Colonic mucosa (tissue), 4 donors: ENCODE results near the gene BMAL1. TPM values are rescaled to one million over a fixed set of nuclear protein-coding genes. Genes with fewer than 3 reads are reported as not detected.

ENCODE experiments used
- DNase-seq: peaks from one replicate; pipeline ENCODE4 v3.0.0-alpha.2; 2020
- H3K27ac ChIP-seq: fragments of 200-600 bp; one replicate; pipeline ENCODE4 v1.8.0; 2021
- H3K27me3 ChIP-seq: fragments of 200-600 bp; one replicate; pipeline ENCODE4 v1.8.0; 2021
- H3K36me3 ChIP-seq: fragments of 200-600 bp; one replicate; pipeline ENCODE4 v1.8.0; 2021
- H3K4me1 ChIP-seq: fragments of 200-600 bp; one replicate; pipeline ENCODE4 v1.8.0; 2021; ENCODE audit warnings: mild to moderate bottlenecking
- H3K4me3 ChIP-seq: fragments of 200-600 bp; one replicate; pipeline ENCODE4 v1.8.0; 2021
- H3K9ac ChIP-seq, 2 donors: one replicate each; pipeline ENCODE4 v1.7.0; 2013; ENCODE audit warnings: control low read depth in 2 of 2, low read depth in 2 of 2, low read length in 2 of 2
- H3K9me3 ChIP-seq: fragments of 200-600 bp; one replicate; pipeline ENCODE4 v1.8.0; 2021
- CTCF ChIP-seq: fragments of 200-600 bp; IDR thresholded peaks from one replicate; pipeline ENCODE4 v1.8.0; 2022; ENCODE audit warnings: antibody characterized with exemption, mild to moderate bottlenecking
- intact Hi-C: fragments of 100-400 bp; cut with DNase I; formaldehyde crosslinking; loops from one replicate; pipeline ENCODE4 v1.14.1; 2022
- total RNA-seq, 2 donors: library from RNA; stranded (reverse); fragmentation: NEBNext Ultra II Directional in 1 of 2; extraction: Animal tissue kit (Norgen Biotek cat#: 25700) in 1 of 2; gene quantifications; one replicate each; pipeline ENCODE4 v1.2.1, GENCODE V29; 2021
- donor health status: healthy.
- donor health status: DM: no; HTN: no; CAD: no.
- donor health status: DM: no; HTN: no; CAD: no.

The BMAL1 gene
- 10 to 100 TPM in 1 of 2 donors, 1 to 10 TPM in 1; 10.0 to 14.6 TPM for total RNA-seq

GRCh38 chr11:13277768-13278608, at the start of gene BMAL1:
Gene BMAL1, plus strand, starts transcription at chr11:13277790. Its CDS starts 76,519 bp downstream, at chr11:13354309.
- Histone ChIP-seq H3K36me3 (no peaks in the 10 kb centered on the region), H3K9me3 (no peaks in the 10 kb centered on the region), H3K27me3 (no peaks in the 10 kb centered on the region), H3K4me3 (peak within 1 kb of the TSS; percentile 98), H3K9ac (peak within 1 kb of the TSS; percentile 79 to 89), H3K27ac (peak within 1 kb of the TSS; percentile 83), H3K4me1 (peaks cover 11% of the 10 kb centered on the region)
- peak; percentile 76 for DNase-seq
- no peak for TF ChIP-seq CTCF
- intact Hi-C loops = no loop called here

DNA sequence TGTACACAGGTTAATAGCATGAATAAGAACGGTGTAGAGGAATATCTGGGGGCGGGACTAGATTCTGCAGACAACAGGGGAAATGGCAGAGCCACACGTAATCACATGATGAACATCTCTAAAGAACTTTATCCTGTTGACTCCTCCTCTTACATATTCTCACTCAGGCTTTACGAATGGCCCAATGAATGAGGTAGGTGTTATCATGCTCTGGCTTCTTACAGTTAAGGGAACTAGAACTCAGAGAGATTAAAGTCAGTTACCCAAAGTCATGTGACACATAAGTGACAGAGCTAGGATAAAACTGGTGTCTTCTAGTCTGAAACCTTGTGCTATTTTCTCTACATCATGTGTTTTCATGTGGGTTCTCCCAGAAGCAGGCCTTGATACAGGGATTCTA, 49.0 kb upstream of the BMAL1 start:
- no peak overlapping the region for H3K4me3 ChIP-seq
- H3K9ac ChIP-seq = no peak overlapping the region
- H3K4me1 ChIP-seq = no peaks in the 10 kb centered on the region
- no peaks in the 10 kb centered on the region for H3K36me3 ChIP-seq
- no peak for TF ChIP-seq CTCF
- no peak overlapping the region for H3K27ac ChIP-seq
- intact Hi-C loops = no loop called here
- H3K27me3 ChIP-seq = no peaks in the 10 kb centered on the region
- no peak for DNase-seq
- no peaks in the 10 kb centered on the region for H3K9me3 ChIP-seq

DNA sequence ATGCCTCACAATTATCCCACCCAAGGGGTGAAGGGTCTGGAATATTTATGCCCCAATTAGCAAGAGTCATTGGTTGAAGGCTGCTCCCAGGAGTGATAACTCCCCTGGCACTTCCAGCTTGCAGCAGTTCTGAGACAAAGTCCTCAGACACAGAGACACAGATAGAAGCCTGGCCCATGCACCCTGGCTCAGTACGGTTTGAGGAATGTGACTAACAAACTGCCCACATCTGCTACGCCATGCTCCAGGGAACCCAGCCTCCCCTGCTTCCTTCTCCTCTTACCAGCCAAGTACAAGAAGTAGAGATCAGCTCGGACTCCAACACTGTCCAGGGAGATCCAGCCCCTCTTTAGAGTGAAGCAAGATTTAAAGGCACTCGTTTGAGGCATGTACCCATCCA, 48.5 kb upstream of the BMAL1 start:
- Histone ChIP-seq H3K9ac (no peak overlapping the region), H3K4me3 (no peak overlapping the region), H3K27ac (no peak overlapping the region), H3K9me3 (no peaks in the 10 kb centered on the region), H3K36me3 (no peaks in the 10 kb centered on the region), H3K27me3 (no peaks in the 10 kb centered on the region), H3K4me1 (no peaks in the 10 kb centered on the region)
- intact Hi-C loops = no loop called here
- TF ChIP-seq CTCF = no peak
- DNase-seq = no peak

GRCh38 chr11:13229711-13230318, 47.8 kb upstream of the BMAL1 start:
- Histone ChIP-seq H3K9ac (no peak overlapping the region), H3K36me3 (no peaks in the 10 kb centered on the region), H3K27ac (no peak overlapping the region), H3K4me1 (no peaks in the 10 kb centered on the region), H3K27me3 (no peaks in the 10 kb centered on the region), H3K9me3 (no peaks in the 10 kb centered on the region), H3K4me3 (no peak overlapping the region)
- DNase-seq = no peak
- intact Hi-C loops = no loop called here
- TF ChIP-seq CTCF = no peak

GRCh38 chr11:13233173-13233745, 44.3 kb upstream of the BMAL1 start:
- H3K27ac ChIP-seq = no peak overlapping the region
- H3K9ac ChIP-seq = no peak overlapping the region
- intact Hi-C loops = no loop called here
- no peaks in the 10 kb centered on the region for H3K36me3 ChIP-seq
- no peaks in the 10 kb centered on the region for H3K27me3 ChIP-seq
- no peaks in the 10 kb centered on the region for H3K9me3 ChIP-seq
- TF ChIP-seq CTCF = no peak
- DNase-seq = no peak
- no peaks in the 10 kb centered on the region for H3K4me1 ChIP-seq
- no peak overlapping the region for H3K4me3 ChIP-seq
